ENCODE measurements around the gene PSMC1.

The PSMC1 gene

DNA sequence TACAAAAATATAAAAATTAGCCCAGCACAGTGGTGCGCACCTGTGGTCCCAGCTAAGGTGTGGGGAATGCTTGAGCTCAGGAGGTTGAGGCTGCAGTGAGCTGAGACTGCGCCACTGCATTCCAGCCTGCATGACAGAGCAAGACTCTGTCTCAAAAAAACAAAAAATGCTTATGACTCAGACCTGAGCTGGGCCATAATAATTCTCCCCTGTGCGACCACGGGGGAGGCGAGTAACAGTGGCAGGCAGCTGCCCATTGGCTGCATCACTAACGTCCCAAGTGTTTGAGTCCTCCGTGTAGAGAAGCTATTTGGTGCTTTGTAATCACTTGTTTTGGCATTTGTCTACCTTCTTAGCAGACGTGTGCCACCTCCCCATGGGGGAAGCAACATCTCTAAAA is 24.9 kb downstream of the PSMC1 start:
- H3K4me3 ChIP-seq (ENCODE audit: low read depth, low read length) = no peak overlapping the region
- in situ Hi-C loops (cut with HindIII; ENCODE audit: low sequenced_read_pairs) = no loop called here
- DNase-seq (ENCODE audit: low read depth) = peak; percentile 52

DNA sequence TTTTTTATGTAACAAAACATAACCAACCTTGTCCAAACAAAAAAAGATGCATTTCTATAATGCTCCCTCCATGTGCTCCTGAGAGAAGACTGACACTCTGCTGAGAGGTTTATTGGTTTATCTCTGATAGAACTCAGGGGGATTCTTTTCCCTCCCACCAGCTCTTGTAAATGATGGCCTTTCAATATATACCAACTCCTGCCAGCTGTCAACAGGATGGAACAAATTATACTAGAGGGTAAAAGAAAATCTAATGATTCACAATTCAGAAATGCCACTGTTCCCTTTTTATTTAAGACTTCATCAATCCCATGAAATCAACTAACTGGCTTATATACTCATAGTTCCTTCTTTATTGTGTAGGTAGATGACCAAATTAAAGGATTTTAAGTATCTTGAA is 25.4 kb downstream of the PSMC1 start:
- DNase-seq (ENCODE audit: low read depth) = no peak
- in situ Hi-C loops (cut with HindIII; ENCODE audit: low sequenced_read_pairs) = no loop called here
- no peak overlapping the region for H3K4me3 ChIP-seq (ENCODE audit: low read depth, low read length)
- no peak for TF ChIP-seq CTCF (IDR thresholded peaks at IDR 0.05; ENCODE audit: low read depth, low read length, missing control alignments)

More for the DNA sequence above, 24.9 kb downstream of the PSMC1 start:
- no peak for TF ChIP-seq CTCF (IDR thresholded peaks at IDR 0.05; ENCODE audit: low read depth, low read length, missing control alignments)

- DNase-seq (ENCODE audit: low read depth) = no peak
- no peak for TF ChIP-seq CTCF (IDR thresholded peaks at IDR 0.05; ENCODE audit: low read depth, low read length, missing control alignments)
- in situ Hi-C loops (cut with HindIII; ENCODE audit: low sequenced_read_pairs) = no loop called here
- no peak overlapping the region for H3K4me3 ChIP-seq (ENCODE audit: low read depth, low read length)
Observed at GRCh38 chr14:90287791-90288190, 31.4 kb downstream of the PSMC1 start.

- no peak overlapping the region for H3K4me3 ChIP-seq (ENCODE audit: low read depth, low read length)
- no peak for TF ChIP-seq CTCF (IDR thresholded peaks at IDR 0.05; ENCODE audit: low read depth, low read length, missing control alignments)
- in situ Hi-C loops (cut with HindIII; ENCODE audit: low sequenced_read_pairs) = no loop called here
- no peak for DNase-seq (ENCODE audit: low read depth)
Observed at GRCh38 chr14:90288651-90289355, 32.5 kb downstream of the PSMC1 start.

- no peak for DNase-seq (ENCODE audit: low read depth)
- in situ Hi-C loops (cut with HindIII; ENCODE audit: low sequenced_read_pairs) = no loop called here
- H3K4me3 ChIP-seq (ENCODE audit: low read depth, low read length) = no peak overlapping the region
- no peak for TF ChIP-seq CTCF (IDR thresholded peaks at IDR 0.05; ENCODE audit: low read depth, low read length, missing control alignments)
Observed at GRCh38 chr14:90290337-90291011, 34.1 kb downstream of the PSMC1 start.

DNA sequence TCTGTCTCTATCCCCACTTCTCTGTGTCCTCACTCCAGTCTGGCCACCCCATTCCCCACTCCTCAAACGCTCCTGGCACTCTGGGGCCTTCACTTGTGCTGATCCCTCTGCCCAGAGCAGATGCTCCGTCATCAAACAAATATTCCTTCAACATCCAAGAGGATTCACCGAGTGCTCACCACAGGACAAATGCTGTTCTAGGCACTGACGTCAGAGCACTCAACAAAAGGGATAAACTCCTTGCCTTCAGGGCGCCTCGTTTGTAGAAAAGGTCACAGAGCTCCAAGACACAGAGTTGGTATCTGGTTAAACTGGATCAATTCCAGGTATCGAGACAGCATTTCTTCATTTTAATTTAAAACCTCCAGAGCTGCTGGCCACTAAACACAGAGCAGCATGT is 35.3 kb downstream of the PSMC1 start:
- H3K4me3 ChIP-seq (ENCODE audit: low read depth, low read length) = no peak overlapping the region
- in situ Hi-C loops (cut with HindIII; ENCODE audit: low sequenced_read_pairs) = no loop called here
- no peak for DNase-seq (ENCODE audit: low read depth)
- TF ChIP-seq CTCF (IDR thresholded peaks at IDR 0.05; ENCODE audit: low read depth, low read length, missing control alignments) = no peak

Measured in astrocyte of the cerebellum (primary cell).